ENCODE measurements around the gene MRGPRD.

GRCh38 chr11:68966894-68967780 lies 13.6 kb downstream of the MRGPRD start:
- no peak for TF ChIP-seq CTCF (IDR thresholded peaks at IDR 0.05)
- no peak for TF ChIP-seq POLR2AphosphoS5 (IDR thresholded peaks at IDR 0.05)
- no peak for TF ChIP-seq POLR2A (IDR thresholded peaks at IDR 0.05)
- TF ChIP-seq EP300 (IDR thresholded peaks at IDR 0.05), result no peak

Measured in stomach (tissue), 4 donors.